NCI-H2081 treated with DMSO at 0.1 percent for 48 hours (cell line): ENCODE results near the gene SELENOW.
"Not testable (repeated sequence)": the region's sequence is repeated elsewhere in the genome, so short reads cannot be mapped to it uniquely, and the experiment has no call there.

Experiments
- DNase-seq: peaks from one replicate; lab custom pipeline; 2025; lab: John Stamatoyannopoulos, UW

SELENOW gene

DNA sequence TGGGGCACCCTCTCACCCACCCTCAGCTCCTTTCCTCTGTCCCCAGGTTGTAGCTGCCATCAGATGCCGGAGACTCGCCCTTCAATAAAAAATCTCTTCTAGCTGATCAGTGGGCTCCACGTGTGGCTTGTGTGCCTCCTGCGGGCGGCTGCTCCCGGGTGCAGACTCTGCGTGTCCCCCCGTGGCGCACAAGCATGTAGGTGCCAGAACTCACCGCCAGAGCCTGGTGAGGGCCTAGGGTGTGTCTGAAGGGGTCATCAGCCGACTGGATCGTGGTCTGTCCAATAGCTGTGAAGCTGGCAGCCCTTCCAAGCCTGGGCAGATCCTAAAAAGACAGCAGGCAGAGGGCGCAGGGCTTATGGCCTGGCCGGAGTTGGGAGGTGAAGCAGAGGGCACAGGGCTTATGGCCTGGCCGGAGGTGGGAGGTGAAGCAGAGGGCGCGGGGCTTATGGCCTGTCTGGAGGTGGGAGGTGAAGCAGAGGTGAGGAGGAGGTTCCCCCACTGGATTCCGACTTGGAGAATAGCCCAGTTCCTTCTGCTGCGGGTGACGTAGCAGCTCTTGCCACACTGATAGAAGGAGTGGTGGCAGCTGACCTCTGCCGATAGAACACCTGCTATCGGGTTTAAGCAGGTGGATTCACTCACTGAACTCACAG lies 21.4 kb upstream of the SELENOW start:
- no peak for DNase-seq

GRCh38 chr19:47757617-47758442 lies 20.7 kb upstream of the SELENOW start:
- DNase-seq = no peak

GRCh38 chr19:47758443-47758804 lies 20.1 kb upstream of the SELENOW start:
- no peak for DNase-seq

- no peak for DNase-seq
Measured at GRCh38 chr19:47760632-47760999, 17.9 kb upstream of the SELENOW start.

GRCh38 chr19:47761566-47761965 lies 16.9 kb upstream of the SELENOW start:
- DNase-seq = no peak

DNA sequence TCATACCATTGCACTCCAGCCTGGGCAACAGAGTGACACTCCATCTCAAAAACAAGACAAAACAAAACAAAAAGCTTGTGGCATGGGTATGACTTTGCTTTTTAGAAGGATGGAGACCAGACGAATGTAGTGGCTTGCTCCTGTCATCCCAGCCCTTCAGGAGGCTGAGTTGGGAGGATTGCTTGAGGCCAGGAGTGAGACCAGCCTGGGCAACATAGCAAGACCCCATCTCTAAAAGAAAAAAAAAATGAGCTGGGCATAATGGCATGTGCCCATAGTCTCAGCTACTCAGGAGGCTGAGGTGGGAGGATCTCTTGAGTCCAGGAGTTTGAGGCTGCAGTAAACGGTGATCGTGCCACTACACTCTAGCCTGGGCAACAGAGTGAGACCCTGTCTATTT lies 16.4 kb upstream of the SELENOW start:
- DNase-seq = no peak

DNA sequence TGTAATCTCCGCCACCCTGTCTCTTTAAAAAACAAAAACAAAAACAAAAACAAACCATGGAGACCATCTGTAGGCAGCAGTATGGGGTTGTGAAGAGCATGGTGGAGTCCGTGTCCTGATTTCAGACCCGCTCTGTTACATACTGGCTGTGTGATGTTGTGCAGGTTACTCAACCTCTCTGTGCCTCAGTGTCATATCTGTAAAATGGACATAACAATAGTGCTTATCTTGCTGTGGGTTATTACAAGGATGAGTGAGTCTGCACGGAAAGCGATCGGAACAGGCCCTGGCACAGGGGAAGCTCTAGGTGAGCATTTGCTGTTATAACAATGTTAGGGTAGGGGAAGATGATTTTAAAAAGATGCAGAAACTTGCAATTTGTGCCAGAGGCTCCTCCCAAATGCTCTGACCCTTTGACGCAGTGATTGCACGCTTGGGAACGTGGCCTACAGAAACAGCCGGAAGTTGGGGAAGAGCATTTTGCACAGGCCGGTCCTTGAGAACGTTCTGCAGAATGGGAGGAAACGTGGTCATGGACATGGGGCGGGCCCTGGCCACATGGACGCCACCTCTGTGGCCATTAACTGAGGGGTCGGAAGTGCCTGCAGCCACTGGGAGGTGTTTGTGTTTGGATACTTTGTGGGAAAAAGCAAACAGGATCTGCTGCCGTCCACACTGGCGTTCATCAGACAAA lies 15.7 kb upstream of the SELENOW start:
- no peak for DNase-seq

DNA sequence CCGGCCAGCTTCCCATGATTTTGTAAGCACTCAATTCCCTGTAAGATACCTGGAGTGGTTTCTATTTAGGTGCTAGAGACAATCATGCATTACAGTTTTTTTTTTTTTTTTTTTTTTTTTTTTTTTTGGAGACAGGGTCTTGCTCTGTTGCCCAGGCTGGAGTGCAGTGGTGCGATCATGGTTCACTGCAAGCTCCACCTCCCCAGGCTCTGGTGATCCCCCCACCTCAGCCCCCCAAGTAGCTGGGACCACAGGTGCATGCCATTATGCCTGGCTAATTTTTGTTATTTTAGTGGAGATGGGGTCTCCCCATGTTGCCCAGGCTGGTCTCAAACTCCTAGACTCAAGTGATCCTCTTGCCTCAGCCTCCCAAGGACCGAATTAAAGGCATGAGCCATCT lies 13.8 kb upstream of the SELENOW start:
- DNase-seq = not testable (repeated sequence)

DNA sequence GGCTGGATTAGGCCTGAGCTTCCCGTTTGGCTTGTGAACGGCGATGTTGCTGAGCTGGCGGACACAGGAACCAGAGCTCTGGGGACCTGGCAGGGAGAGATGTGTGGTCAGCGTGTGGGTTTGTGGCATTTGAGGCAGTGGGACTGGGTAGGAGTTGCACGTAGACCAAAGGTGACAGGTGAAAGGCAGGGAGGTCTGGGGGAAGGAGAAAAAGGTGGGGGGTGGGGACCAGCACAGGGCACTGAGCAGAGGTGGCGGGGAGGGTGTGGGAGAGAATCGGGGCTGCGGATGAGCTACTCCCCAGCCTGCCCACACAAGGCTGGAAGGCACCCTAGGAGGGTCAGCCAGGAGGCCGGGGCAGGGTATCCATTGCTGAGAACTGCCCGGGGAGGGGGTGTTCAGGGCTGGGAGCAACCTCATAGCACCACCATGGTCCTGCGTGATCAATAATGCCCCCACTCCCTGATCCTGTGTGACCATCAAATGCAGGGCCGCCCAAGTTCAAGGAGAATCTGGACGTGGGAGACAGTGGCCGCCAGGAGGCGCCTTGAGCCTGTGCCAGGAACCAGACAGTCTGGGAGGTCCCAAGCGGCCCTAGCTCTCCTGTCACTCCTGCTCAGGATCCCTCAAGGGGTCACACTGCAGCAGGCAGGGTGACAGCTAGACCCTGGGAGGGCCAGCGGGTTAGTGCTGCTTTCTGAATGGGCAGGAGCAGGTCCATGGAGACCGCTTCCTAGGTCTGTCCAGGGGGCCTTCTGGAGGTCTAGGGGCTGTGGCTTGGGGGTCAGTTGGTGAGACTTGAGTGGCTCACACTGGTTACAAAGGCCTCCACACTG lies 12.8 kb upstream of the SELENOW start:
- no peak for DNase-seq

GRCh38 chr19:47766359-47766620 lies 12.2 kb upstream of the SELENOW start:
- DNase-seq = no peak

GRCh38 chr19:47766670-47767069 lies 11.8 kb upstream of the SELENOW start:
- no peak for DNase-seq

- DNase-seq = no peak
Measured at GRCh38 chr19:47767349-47767748, 11.2 kb upstream of the SELENOW start.

DNA sequence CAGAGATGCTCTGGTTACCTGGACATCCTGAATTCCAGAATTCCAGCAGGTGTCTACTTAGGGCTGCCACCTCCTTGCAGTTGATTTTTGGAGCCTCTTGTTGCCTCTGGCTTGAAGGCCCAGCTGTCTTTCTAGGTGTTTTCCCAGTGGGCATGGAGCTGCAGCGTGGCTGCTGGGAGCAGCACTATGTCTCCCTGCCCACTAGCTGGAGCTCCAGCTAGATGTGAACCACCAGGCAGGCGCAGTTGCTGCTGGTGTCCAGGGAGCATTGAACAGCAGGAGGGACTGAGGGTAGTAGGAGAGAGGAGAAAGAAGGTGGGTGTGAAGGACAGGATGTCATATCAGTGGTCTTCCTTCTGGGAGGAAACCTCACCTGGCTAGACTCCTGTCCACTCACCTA lies 9.9 kb upstream of the SELENOW start:
- DNase-seq = no peak

GRCh38 chr19:47769534-47769933 lies 9.0 kb upstream of the SELENOW start:
- DNase-seq = no peak

- DNase-seq = not testable (repeated sequence)
Measured at GRCh38 chr19:47771291-47771690, 7.2 kb upstream of the SELENOW start.

GRCh38 chr19:47776568-47776967 lies 1.9 kb upstream of the SELENOW start:
- DNase-seq = peak; percentile 85

- DNase-seq = not testable (repeated sequence)
Measured at GRCh38 chr19:47777245-47778048, 1.1 kb upstream of the SELENOW start.

DNA sequence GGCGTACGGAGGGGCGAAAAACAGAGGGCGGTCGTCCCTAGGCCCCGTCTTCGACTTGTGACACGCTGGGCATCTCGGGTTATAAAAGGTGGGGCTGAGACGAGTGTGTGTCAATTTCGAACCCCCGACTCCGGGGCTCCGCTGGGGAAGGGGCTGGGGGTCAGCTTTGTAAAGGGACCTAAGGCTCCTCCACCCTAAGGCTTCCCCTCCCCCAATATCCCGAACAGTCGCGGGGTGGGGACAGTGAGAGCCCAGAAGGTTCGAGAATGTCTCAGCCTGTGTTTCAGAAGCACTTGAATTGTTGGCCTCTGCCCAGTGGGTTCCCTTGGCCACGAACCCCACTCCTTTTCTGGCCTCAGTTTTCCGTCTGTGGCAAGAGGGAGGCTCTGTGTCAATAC lies 450 bp downstream of the SELENOW start:
- DNase-seq = no peak

- no peak for DNase-seq
Measured at GRCh38 chr19:47779524-47780214, 1.2 kb downstream of the SELENOW start.

- no peak for DNase-seq
Measured at GRCh38 chr19:47780215-47780551, 1.7 kb downstream of the SELENOW start.

GRCh38 chr19:47781590-47782262 lies 3.2 kb downstream of the SELENOW start:
- DNase-seq = no peak
